Activated T-cell treated with anti-CD3 and anti-CD28 coated beads, Interleukin-2, amount 50 U/mL, for 24 hours (primary cell): ENCODE results near the gene SLC22A5.
"Not testable (repeated sequence)": the region's sequence is repeated elsewhere in the genome, so short reads cannot be mapped to it uniquely, and the experiment has no call there.

ENCODE experiments used
- DNase-seq: peaks from one replicate; pipeline ENCODE4 v3.0.0-alpha.2; 2020
- H3K27ac Mint-ChIP-seq: 2 replicates; pipeline ENCODE4 v1.8.0; 2020; ENCODE audit warnings: mild to moderate bottlenecking, mixed read lengths
- H3K27me3 Mint-ChIP-seq: 2 replicates; pipeline ENCODE4 v1.8.0; 2020; ENCODE audit warnings: mixed read lengths
- H3K36me3 Mint-ChIP-seq: 2 replicates; pipeline ENCODE4 v1.8.0; 2020; ENCODE audit warnings: low read depth, mixed read lengths
- H3K4me1 Mint-ChIP-seq: 2 replicates; pipeline ENCODE4 v1.8.0; 2020; ENCODE audit warnings: low read depth, mixed read lengths
- H3K4me3 Mint-ChIP-seq: 2 replicates; pipeline ENCODE4 v1.8.0; 2020; ENCODE audit warnings: mild to moderate bottlenecking, moderate library complexity, mixed read lengths
- H3K9me3 Mint-ChIP-seq: 2 replicates; pipeline ENCODE4 v1.8.0; 2020; ENCODE audit warnings: mixed read lengths

Gene SLC22A5

DNA sequence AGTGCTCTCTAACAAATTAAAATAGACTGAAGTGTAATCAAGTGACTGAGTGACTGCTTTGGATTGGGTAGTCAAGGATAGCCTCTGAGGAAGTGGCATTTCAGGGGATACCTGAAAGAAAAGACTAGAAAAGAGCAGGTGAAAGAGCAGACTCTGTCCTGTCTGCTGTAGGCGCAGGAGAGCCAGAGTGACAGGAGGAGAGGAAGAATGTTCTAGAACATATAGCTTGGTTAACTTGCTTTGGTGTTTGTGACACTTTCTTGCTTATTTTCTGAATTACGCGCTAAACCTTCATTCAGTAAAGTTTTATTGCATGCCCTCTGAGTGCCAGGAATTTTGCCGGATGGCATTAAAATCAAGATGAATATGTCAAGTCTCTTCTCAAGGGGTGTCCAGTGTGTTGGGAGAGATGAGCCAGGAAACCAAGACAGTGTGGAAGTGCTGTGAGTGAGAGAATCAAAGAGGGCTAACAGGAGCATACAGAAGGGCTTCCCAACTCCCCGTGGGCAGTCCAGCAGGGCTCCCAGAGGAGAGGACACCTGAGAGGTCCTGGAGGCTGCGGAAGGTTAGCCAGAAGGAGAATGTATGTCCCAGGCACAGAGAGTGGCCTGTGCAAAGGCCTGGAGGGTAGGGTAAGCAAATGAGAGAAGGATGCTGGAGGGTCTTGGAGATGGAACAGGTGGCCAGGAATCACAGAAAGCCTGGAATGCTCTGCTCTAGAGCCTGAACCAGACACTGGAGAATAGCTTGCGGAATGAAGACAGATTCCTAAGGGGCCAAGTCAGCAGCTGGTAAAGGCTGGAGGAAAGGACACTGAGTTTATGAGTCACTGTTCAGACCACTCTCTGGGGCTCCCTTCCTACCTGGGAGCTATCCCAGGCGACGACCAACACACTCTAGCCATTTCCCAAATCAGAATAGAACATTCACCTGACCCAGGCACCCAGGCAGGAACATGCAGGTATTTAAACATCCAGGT lies 59.3 kb downstream of the SLC22A5 start:
- Mint-ChIP-seq H3K4me3 (no peak overlapping the region), H3K9me3 (no peaks in the 10 kb centered on the region), H3K27me3 (no peaks in the 10 kb centered on the region), H3K4me1 (peaks cover 94% of the 10 kb centered on the region), H3K27ac (peak overlapping the region; percentile 99), H3K36me3 (peaks cover 49% of the 10 kb centered on the region)
- DNase-seq: peak; percentile 28

DNA sequence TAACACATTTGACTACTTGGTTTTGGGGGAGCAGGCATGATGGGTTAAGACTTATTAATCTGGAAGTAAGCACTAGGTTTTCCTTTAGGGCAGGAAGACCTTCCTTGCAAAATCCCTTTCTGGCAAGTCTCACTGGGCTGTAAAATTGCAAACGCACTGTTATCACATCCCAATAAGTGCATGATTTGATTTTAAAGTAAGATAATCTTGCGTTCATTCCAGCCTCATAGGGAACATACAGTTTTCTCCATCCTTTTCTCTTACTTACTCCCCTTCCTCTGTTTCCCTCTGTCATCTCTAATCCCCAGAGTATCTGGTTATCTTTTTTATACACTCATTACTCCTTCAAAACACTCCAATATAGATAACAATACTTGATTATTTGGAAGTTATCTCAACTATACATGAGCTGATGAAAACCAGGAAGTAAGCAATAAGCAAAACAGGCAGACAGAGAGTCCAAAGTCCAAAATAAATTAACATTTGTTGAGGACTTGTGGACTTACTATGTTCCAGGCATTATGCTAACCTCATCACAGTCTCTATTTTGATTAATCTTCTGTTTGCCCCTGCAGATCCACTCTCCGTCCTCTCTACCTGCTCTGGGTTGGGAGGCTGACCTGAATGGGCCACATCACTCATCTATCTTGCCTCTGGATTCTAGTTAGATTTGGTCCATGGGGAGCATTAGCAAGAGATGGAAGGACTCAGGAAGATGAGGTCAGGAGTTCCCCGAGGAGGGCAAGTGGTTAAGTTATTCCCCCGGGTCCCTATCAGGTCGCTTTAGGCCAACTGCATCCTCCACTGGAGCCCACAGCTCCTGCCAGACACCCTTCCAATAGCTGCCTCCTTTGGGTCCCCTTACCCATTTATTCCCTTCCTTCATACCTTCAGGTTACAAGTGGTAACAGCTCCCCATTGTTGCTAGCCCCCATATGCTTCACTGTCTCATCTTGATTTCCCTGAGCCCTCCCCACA lies 60.2 kb downstream of the SLC22A5 start:
- peak overlapping the region; percentile 99 for H3K27ac Mint-ChIP-seq
- peaks cover 94% of the 10 kb centered on the region for H3K4me1 Mint-ChIP-seq
- no peaks in the 10 kb centered on the region for H3K27me3 Mint-ChIP-seq
- no peaks in the 10 kb centered on the region for H3K9me3 Mint-ChIP-seq
- peaks cover 52% of the 10 kb centered on the region for H3K36me3 Mint-ChIP-seq
- DNase-seq: peak; percentile 22
- no peak overlapping the region for H3K4me3 Mint-ChIP-seq

DNA sequence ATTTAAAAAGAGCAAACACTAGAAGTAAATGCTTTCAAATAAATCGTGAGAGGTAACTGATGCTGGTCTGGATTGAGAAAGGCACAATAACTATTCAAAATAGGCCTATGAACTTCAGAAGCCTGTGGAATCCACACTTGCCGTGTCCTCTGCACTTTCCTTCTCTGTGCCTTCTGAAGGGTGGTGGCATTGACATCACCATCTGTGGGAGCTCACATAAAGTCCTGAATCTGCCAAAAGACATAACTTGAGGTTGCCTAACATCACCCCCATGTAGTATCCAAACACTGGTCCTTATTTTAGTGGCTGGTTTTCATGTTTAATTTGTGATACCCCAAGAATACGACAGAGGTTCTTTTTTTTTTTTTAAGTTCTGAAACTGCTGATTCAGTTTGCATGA lies 61.2 kb downstream of the SLC22A5 start:
- peak; percentile 8 for DNase-seq
- peaks cover 92% of the 10 kb centered on the region for H3K4me1 Mint-ChIP-seq
- H3K36me3 Mint-ChIP-seq: peaks cover 59% of the 10 kb centered on the region
- H3K4me3 Mint-ChIP-seq: no peak overlapping the region
- H3K27ac Mint-ChIP-seq: peak overlapping the region; percentile 99
- H3K27me3 Mint-ChIP-seq: no peaks in the 10 kb centered on the region
- no peaks in the 10 kb centered on the region for H3K9me3 Mint-ChIP-seq

DNA sequence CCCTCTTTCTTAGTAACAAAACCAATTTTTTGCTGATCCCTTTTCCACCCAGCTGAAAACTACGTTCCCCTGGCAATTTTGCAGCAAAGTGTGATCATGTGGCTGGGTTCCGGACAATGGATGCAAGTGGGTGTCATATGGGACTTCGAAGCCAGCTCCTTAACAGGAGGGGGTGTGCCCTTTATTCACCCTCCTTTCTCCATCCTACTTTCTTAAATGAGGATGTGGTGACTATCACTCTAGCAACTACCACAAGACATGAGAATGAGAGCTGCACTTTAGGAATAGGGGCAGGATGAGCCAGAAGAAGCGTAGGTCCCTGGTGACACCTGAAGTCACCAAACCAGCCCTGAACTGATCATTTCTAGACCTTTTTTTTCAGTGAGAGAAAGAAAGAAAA lies 62.1 kb downstream of the SLC22A5 start:
- Mint-ChIP-seq H3K4me1 (peaks cover 91% of the 10 kb centered on the region), H3K4me3 (no peak overlapping the region), H3K36me3 (peaks cover 62% of the 10 kb centered on the region), H3K27ac (peak overlapping the region; percentile 99), H3K9me3 (no peaks in the 10 kb centered on the region), H3K27me3 (no peaks in the 10 kb centered on the region)
- DNase-seq: peak; percentile 25

DNA sequence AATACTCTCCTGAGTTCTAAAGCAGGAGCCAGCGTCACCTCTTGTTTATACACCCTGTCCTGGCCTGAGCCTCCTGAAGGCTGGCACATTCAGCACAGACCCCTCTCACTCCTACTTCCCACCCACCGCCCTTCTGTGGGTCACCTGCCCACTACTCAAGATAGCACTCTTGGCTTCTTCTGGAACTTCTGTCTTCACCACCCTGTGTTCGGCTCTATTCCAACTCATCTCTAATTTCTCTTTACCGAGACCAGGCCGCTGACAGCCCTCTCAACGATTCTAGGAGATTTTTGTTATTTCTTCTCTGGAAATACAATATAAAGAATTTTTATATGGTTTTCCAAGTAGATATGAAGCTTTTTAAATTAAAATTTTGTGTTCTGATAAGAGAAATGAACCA lies 63.6 kb downstream of the SLC22A5 start:
- Mint-ChIP-seq H3K27me3 (no peaks in the 10 kb centered on the region), H3K4me3 (no peak overlapping the region), H3K27ac (peak overlapping the region; percentile 99), H3K4me1 (peaks cover 91% of the 10 kb centered on the region), H3K36me3 (peaks cover 62% of the 10 kb centered on the region), H3K9me3 (no peaks in the 10 kb centered on the region)
- DNase-seq: peak; percentile 15

DNA sequence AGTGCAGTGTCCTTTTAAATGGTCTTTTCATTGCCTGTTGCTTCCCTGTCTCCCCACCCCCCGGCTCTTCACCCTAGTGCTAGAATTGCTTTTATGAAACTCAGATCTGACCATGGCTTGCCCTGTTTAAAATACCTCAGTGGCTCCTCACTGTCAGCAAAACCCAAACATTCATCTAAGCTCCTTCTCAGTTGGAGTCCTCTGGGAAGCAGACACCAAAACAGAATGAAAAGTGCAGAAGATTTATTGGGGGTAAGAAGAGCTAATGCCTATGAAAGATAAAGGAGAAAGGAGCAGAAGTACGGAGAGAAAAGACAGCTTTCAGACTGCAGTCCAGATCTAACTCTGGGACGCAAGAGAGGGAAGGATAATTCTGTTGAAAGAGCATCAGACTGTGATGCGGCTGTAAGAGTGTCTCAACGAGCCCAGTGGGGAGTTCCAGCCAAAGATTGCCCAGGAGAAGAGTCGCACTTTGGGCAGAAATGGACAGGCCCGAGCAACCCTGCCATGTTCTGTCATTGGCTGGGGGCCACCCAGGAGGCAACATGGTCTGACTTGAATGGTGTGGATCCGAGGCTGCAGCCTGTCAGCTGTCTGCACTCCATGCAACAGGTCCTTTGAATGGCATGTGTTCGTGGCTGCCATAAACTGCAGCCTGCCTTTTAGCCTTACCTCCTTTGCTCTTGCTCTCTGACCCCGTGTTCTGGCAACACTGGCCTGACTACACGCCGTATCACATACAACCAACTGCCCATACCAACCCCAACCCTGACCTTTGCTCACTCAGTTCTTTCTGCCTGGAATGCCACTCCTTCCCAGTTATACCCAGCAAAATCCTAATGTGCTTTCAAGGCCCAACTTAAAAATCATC lies 65.1 kb downstream of the SLC22A5 start:
- Mint-ChIP-seq H3K4me3 (no peak overlapping the region), H3K27me3 (no peaks in the 10 kb centered on the region), H3K4me1 (peaks cover 90% of the 10 kb centered on the region), H3K9me3 (no peaks in the 10 kb centered on the region), H3K27ac (peak overlapping the region; percentile 30), H3K36me3 (peaks cover 57% of the 10 kb centered on the region)
- DNase-seq: peak; percentile 25

DNA sequence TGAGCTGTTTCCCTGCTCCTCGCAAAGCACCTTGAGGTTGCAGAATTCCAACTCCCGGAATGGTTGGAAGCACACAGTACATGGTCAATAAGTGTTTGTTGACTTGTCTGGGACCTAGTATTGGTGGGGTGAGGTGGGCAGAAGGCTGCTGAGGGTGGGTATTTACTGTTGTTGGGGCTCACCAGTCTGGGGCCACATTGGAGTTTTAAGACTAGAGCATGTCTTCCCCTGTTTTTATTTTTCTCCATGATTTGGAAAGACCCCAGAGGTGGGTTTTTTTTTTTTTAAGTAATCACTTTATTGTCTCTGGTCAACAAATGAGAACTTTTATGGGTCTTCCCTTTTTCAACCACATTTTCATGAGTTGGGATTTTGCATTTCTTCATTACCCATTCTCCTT lies 65.9 kb downstream of the SLC22A5 start:
- peak; percentile 6 for DNase-seq
- Mint-ChIP-seq H3K4me3 (no peak overlapping the region), H3K27me3 (no peaks in the 10 kb centered on the region), H3K36me3 (peaks cover 56% of the 10 kb centered on the region), H3K4me1 (peaks cover 90% of the 10 kb centered on the region), H3K9me3 (no peaks in the 10 kb centered on the region), H3K27ac (peak overlapping the region; percentile 80)

DNA sequence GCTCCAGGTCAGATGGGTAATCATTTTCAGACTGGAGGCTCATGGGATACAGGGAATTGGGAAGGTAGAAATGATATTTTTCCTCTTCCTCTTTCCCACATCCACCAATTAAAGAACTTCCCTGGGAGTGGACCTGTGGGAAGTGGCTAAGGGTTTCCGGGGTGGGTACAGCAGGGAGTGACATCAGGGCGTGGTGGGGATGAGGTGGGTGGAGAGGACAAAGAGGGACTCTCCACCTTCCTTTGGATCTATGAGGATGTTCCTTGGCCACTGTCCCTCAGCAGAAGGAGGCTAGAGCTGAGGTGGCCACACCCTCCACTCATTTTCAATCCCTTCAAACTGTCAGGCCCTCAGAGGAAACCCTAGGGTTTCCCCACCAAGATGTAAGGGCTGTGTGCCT lies 66.4 kb downstream of the SLC22A5 start:
- Mint-ChIP-seq H3K36me3 (peaks cover 56% of the 10 kb centered on the region), H3K9me3 (no peaks in the 10 kb centered on the region), H3K27me3 (no peaks in the 10 kb centered on the region), H3K4me3 (no peak overlapping the region), H3K4me1 (peaks cover 90% of the 10 kb centered on the region), H3K27ac (peak overlapping the region; percentile 80)
- DNase-seq: peak; percentile 26

DNA sequence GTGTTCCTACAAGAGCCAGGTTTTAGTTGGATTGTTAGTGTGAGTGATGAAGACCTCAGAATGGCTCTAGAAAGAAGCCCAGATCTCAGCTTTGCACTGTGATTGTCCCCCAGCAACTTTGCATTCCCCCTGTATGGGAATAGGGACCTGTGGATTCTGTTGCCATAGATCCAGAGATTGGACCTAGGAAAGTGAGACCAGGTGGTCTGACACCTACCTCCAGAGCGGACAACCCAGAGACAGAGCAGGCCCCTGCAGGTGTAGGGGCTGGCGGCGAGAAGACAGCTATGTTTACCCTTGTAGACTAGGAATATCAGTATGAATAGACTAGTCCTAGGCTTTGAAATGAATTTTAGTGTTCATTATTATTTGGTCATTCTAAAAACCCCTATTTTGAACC lies 67.4 kb downstream of the SLC22A5 start:
- H3K4me1 Mint-ChIP-seq: peaks cover 88% of the 10 kb centered on the region
- no peaks in the 10 kb centered on the region for H3K27me3 Mint-ChIP-seq
- peaks cover 51% of the 10 kb centered on the region for H3K36me3 Mint-ChIP-seq
- no peaks in the 10 kb centered on the region for H3K9me3 Mint-ChIP-seq
- peak overlapping the region; percentile 88 for H3K27ac Mint-ChIP-seq
- peak; percentile 17 for DNase-seq
- H3K4me3 Mint-ChIP-seq: no peak overlapping the region

DNA sequence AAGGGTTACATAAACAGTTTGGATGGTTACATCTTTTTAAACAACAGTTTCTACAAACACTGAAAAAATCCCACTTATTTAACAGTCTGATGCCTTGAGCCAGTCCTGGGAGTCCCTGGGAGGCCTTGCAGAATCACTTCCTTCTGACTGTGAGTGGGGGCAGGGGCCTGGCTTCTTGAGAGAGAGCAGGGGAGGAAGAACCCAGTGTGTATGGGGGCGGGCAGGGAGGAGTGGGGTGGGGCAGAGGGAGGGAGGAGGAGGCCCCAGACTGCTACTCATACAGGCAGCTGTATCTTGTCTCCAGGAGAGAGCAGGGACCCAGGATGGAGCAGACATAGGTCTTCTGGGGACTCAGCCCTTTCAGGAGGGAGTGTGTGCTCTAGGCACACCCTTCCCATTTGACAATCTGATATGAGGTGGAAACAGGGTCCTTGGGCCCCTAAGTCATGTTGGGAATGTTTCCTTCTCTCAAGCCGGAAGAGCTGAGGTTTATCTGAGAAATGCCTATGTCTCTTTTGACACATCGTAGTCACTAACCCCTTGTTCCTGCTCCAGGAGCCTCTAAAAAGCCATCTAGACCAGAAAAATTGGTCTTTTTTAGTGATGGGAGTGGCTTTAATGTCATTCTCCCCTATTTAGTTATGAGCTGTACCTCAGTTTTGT lies 68.2 kb downstream of the SLC22A5 start:
- no peaks in the 10 kb centered on the region for H3K9me3 Mint-ChIP-seq
- peak; percentile 68 for DNase-seq
- no peaks in the 10 kb centered on the region for H3K27me3 Mint-ChIP-seq
- H3K27ac Mint-ChIP-seq: peak overlapping the region; percentile 88
- peak overlapping the region; percentile 25 for H3K4me3 Mint-ChIP-seq
- H3K4me1 Mint-ChIP-seq: peaks cover 88% of the 10 kb centered on the region
- peaks cover 48% of the 10 kb centered on the region for H3K36me3 Mint-ChIP-seq

DNA sequence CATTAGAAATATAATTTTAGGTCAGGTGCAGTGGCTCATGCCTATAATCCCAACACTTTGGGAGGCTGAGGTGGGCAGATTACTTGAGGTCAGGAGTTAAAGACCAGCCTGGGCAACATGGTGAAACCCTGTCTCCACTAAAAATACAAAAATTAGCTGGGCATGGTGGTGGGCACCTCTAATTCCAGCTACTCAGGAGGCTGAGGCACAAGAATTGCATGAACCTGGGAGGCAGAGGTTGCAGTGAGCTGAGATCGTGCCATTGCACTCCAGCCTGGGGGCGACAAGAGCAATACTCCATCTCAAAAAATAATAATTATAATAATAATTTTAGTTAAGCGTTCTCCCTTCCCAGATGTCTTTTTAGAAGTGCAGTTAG lies 68.7 kb downstream of the SLC22A5 start:
- peaks cover 46% of the 10 kb centered on the region for H3K36me3 Mint-ChIP-seq
- DNase-seq: peak; percentile 12
- H3K27ac Mint-ChIP-seq: peak overlapping the region; percentile 88
- peak overlapping the region; percentile 25 for H3K4me3 Mint-ChIP-seq
- not testable (repeated sequence) for H3K9me3 Mint-ChIP-seq, H3K27me3 Mint-ChIP-seq
- H3K4me1 Mint-ChIP-seq: peaks cover 88% of the 10 kb centered on the region

DNA sequence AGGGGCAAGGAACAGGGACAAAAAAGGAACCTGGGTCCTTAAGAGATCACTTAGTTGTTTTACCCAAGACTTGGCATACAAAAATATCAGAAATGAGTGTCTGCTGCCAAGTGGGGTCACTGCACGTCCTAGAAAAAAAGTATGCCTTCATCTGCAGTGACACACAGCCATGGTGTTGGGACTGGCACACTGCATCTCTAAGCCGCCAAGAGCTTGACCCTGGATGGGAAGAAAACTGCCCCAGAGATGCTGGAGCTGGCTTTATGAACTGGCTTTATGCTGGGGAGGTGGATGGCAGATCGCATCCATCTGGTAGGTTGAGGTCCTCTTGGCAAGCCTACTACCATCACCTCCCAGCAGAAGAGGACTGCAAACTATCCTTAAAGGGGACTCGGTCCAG lies 69.4 kb downstream of the SLC22A5 start:
- Mint-ChIP-seq H3K4me1 (peaks cover 92% of the 10 kb centered on the region), H3K36me3 (peaks cover 46% of the 10 kb centered on the region), H3K4me3 (no peak overlapping the region), H3K27me3 (no peaks in the 10 kb centered on the region), H3K9me3 (no peaks in the 10 kb centered on the region), H3K27ac (peak overlapping the region; percentile 86)
- peak; percentile 33 for DNase-seq

DNA sequence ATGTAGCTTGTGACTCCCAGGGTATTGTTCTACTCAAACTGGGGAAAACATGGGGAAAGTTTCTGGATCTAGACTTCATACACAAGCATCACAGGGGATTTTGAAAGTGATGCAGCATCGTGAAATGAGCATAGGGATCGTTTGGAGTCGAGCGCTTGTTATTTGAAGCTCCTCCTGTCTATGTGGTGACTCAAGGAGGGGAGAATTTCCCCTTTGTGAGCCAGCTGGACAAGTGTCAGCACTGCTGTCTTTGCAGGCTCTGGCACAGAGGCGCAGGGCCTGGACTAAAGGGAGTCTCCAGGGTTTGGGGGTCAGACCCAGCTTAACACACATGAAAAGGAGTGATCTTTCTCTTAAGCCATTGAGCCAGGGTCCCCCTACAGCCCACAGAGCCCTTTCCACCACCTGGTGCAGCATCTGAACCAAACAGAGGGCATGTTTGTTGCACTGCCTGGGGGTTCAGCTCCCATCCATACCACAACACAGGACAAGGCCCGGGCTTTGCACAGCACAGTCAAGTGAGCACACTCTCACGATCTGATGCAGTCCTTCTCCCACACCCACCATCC lies 70.1 kb downstream of the SLC22A5 start:
- Mint-ChIP-seq H3K27me3 (no peaks in the 10 kb centered on the region), H3K4me1 (peaks cover 92% of the 10 kb centered on the region), H3K9me3 (no peaks in the 10 kb centered on the region), H3K36me3 (peaks cover 45% of the 10 kb centered on the region), H3K4me3 (no peak overlapping the region), H3K27ac (peak overlapping the region; percentile 86)
- peak; percentile 37 for DNase-seq
